CD4-positive, alpha-beta T cell (primary cell): ENCODE data around the gene RIC8B. TPM values are rescaled to one million over a fixed set of nuclear protein-coding genes. Genes with fewer than 3 reads are reported as not detected.
"Not testable (repeated sequence)": the region's sequence is repeated elsewhere in the genome, so short reads cannot be mapped to it uniquely, and the experiment has no call there.

Experiments
- ATAC-seq: fragments of 200-7000 bp; cut with Tn5 transposase; one replicate; pipeline ENCODE4 v1.10.0; 2022; ENCODE audit warnings: mild to moderate bottlenecking; ENCODE audit not compliant: poor library complexity
- CTCF ChIA-PET: fragments of 350-600 bp; sonication (Branson Sonifier 250); formaldehyde crosslinking; loops from one replicate; lab custom pipeline; 2021; ENCODE audit warnings: antibody characterized with exemption, inconsistent platforms; lab: Charles Lee
- POLR2A ChIA-PET: fragments of 350-600 bp; sonication (Branson Sonifier 250); formaldehyde crosslinking; loops from one replicate; lab custom pipeline; 2021; ENCODE audit warnings: antibody characterized with exemption, inconsistent platforms; lab: Charles Lee
- DNase-seq, 14 experiments: peaks; one replicate each; pipeline ENCODE4 v3.0.0-alpha.2; 2013 to 2020; ENCODE audit warnings: mixed read lengths in 2 of 14
- H3K27ac ChIP-seq, 2 donors: one replicate each; pipeline versions ENCODE4 v1.5.1 to v1.7.0; 2013; ENCODE audit warnings: low read length in 2 of 2, low read depth in 1 of 2, mild to moderate bottlenecking in 1 of 2
- H3K27me3 ChIP-seq, 2 experiments: 1 replicate in 1 of 2; 2 replicates in 1 of 2; pipeline versions ENCODE4 v1.6.1 to v1.7.0; 2013; ENCODE audit warnings: low read length in 2 of 2, control low read depth in 1 of 2, mild to moderate bottlenecking in 1 of 2, moderate library complexity in 1 of 2; ENCODE audit not compliant: insufficient read depth in 2 of 2, control insufficient read depth in 1 of 2
- H3K36me3 ChIP-seq: one replicate; pipeline ENCODE4 v1.6.1; 2013; ENCODE audit warnings: low read length, control low read depth; ENCODE audit not compliant: insufficient read depth
- H3K4me1 ChIP-seq: one replicate; pipeline ENCODE4 v1.6.1; 2013; ENCODE audit warnings: low read length, control low read depth; ENCODE audit not compliant: insufficient read depth
- H3K4me3 ChIP-seq: one replicate; pipeline ENCODE4 v1.5.1; 2013; ENCODE audit warnings: mild to moderate bottlenecking, low read length, moderate library complexity
- H3K9me3 ChIP-seq, 2 experiments: 1 replicate in 1 of 2; 2 replicates in 1 of 2; pipeline versions ENCODE4 v1.6.1 to v1.7.0; 2013; ENCODE audit warnings: low read length in 2 of 2, mild to moderate bottlenecking in 2 of 2, control low read depth in 1 of 2, moderate library complexity in 1 of 2; ENCODE audit not compliant: control insufficient read depth in 1 of 2, insufficient read depth in 1 of 2
- H3K27ac Mint-ChIP-seq: one replicate; pipeline ENCODE4 v1.8.0; 2020; ENCODE audit warnings: mixed read lengths
- H3K27me3 Mint-ChIP-seq: one replicate; pipeline ENCODE4 v1.8.0; 2021; ENCODE audit warnings: mixed read lengths
- H3K36me3 Mint-ChIP-seq: one replicate; pipeline ENCODE4 v1.8.0; 2021; ENCODE audit warnings: low read depth, mixed read lengths
- H3K4me1 Mint-ChIP-seq: one replicate; pipeline ENCODE4 v1.8.0; 2021; ENCODE audit warnings: low read depth, mixed read lengths
- H3K4me3 Mint-ChIP-seq: one replicate; pipeline ENCODE4 v1.8.0; 2020; ENCODE audit warnings: mild to moderate bottlenecking, mixed read lengths
- H3K9me3 Mint-ChIP-seq: one replicate; pipeline ENCODE4 v1.8.0; 2020; ENCODE audit warnings: mixed read lengths
- CTCF ChIP-seq: fragments of 200-600 bp; IDR thresholded peaks from one replicate; pipeline ENCODE4 v1.8.0; 2022; ENCODE audit warnings: antibody characterized with exemption, mild to moderate bottlenecking
- intact Hi-C, 2 experiments: fragments of 100-400 bp; cut with DNase I in 1 of 2; cut with micrococcal nuclease in 1 of 2; formaldehyde crosslinking; loops; one replicate each; pipeline versions ENCODE4 v1.15.1 to v1.9.0; 2023 to 2025; cut with DNase I, micrococcal nuclease
- polyA plus RNA-seq, 2 donors: library from polyadenylated mRNA; unstranded; fragments of 120-200 nt; gene quantifications; one replicate each; pipeline ENCODE4 v1.2.1, GENCODE V29; 2013
- total RNA-seq, 174 experiments: library from RNA in 2 of 174; stranded (reverse) in 2 of 174; gene quantifications; one replicate each; pipeline ENCODE4 v1.2.3 and lab custom pipeline; 2021 to 2026

Gene RIC8B
- total RNA-seq (1 to 10 TPM; 5.5 to 9.0 TPM), total RNA-seq (lab: John Stamatoyannopoulos, UW) (8.6 to 45.4 (median 22.0) reads per million in 172 experiments)
- polyA plus RNA-seq (2013, experiment 1 of 2) = 13.6 TPM
- 19.8 TPM for polyA plus RNA-seq (2013, experiment 2 of 2)

GRCh38 chr12:106774005-106774807 is at the start of gene RIC8B:
Gene RIC8B (plus strand): TSS chr12:106774682. CDS start chr12:106774746, 64 bp downstream.
- POLR2A ChIA-PET = interaction anchor here (0.8 to 1.5 kb wide), 2 partner anchors 21 to 473 kb away, joined by 3 read pairs; no protein-coding TSS in a partner anchor
- H3K36me3 Mint-ChIP-seq = peaks cover 11% of the 10 kb centered on the region
- CTCF ChIA-PET = interaction anchor here (0.9 kb wide), 1 partner anchor 13 kb away, joined by 3 read pairs; no protein-coding TSS in a partner anchor
- peak within 1 kb of the TSS; percentile 89 for H3K4me3 ChIP-seq
- TF ChIP-seq CTCF = no peak
- intact Hi-C loops = loop anchor here (1.0 to 5.0 kb wide), 3 partner anchors 14 to 988 kb away; partner anchors contain the start of gene PRDM4 (in 1 of the 2)
- peak within 1 kb of the TSS; percentile 80 to 90 for H3K27ac ChIP-seq
- peak within 1 kb of the TSS; percentile 98 for H3K4me3 Mint-ChIP-seq
- H3K9me3 Mint-ChIP-seq = no peaks in the 10 kb centered on the region
- DNase-seq (peak; percentile 51 to 91 (median 72)), ATAC-seq (peak; percentile 82)
- no peaks in the 10 kb centered on the region for H3K27me3 Mint-ChIP-seq
- H3K36me3 ChIP-seq = no peaks in the 10 kb centered on the region
- no peaks in the 10 kb centered on the region for H3K27me3 ChIP-seq
- H3K4me1 Mint-ChIP-seq = peaks cover 42% of the 10 kb centered on the region
- no peaks in the 10 kb centered on the region for H3K9me3 ChIP-seq
- peaks cover 31% of the 10 kb centered on the region for H3K4me1 ChIP-seq
- peak within 1 kb of the TSS; percentile 97 for H3K27ac Mint-ChIP-seq

- no peak for DNase-seq
- intact Hi-C loops = loop anchor here in 1 of 2 experiments (5.0 kb wide), 1 partner anchor 117 kb away; no protein-coding TSS in a partner anchor
- no peaks in the 10 kb centered on the region for H3K36me3 Mint-ChIP-seq
- Histone ChIP-seq H3K4me3 (no peak overlapping the region), H3K27ac (no peak overlapping the region), H3K9me3 (no peaks in the 10 kb centered on the region), H3K36me3 (no peaks in the 10 kb centered on the region), H3K4me1 (no peaks in the 10 kb centered on the region), H3K27me3 (no peaks in the 10 kb centered on the region)
- POLR2A ChIA-PET = no interaction called here
- no peak for ATAC-seq
- no peak overlapping the region for H3K4me3 Mint-ChIP-seq
- H3K9me3 Mint-ChIP-seq = no peaks in the 10 kb centered on the region
- H3K4me1 Mint-ChIP-seq = no peaks in the 10 kb centered on the region
- no peak for TF ChIP-seq CTCF
- no peak overlapping the region for H3K27ac Mint-ChIP-seq
- CTCF ChIA-PET = interaction anchor here (1.5 kb wide), 1 partner anchor 11 kb away, joined by 6 read pairs; no protein-coding TSS in a partner anchor
- H3K27me3 Mint-ChIP-seq = no peaks in the 10 kb centered on the region
These were observed 49.5 kb upstream of the RIC8B start for GRCh38 chr12:106724934-106725333.

GRCh38 chr12:106726603-106727202 is 47.8 kb upstream of the RIC8B start:
- H3K4me3 ChIP-seq, POLR2A ChIA-PET, ATAC-seq, H3K27ac Mint-ChIP-seq, H3K27ac ChIP-seq, H3K36me3 ChIP-seq, H3K27me3 ChIP-seq, H3K36me3 Mint-ChIP-seq, DNase-seq, H3K4me3 Mint-ChIP-seq, H3K9me3 ChIP-seq, H3K27me3 Mint-ChIP-seq, H3K4me1 ChIP-seq, intact Hi-C loops, H3K4me1 Mint-ChIP-seq, CTCF ChIA-PET, H3K9me3 Mint-ChIP-seq: not testable (repeated sequence)
